HepG2 (cell line): ENCODE results near the gene MSMB. TPM values are rescaled to one million over a fixed set of nuclear protein-coding genes. Genes with fewer than 3 reads are reported as not detected.

ENCODE experiments used
- FOXK1 ChIP-seq: sonication (generic); formaldehyde crosslinking; IDR thresholded peaks from 2 replicates; pipeline ENCODE4 v1.4.0; 2020; ENCODE audit warnings: low read depth, missing genetic modification reagents, borderline replicate concordance
- GABPA ChIP-seq, 2 experiments: IDR thresholded peaks; 2 replicates each; pipeline ENCODE4 v1.6.1; 2011 to 2016; ENCODE audit warnings: low read depth in 2 of 2, low read length in 1 of 2, missing biosample characterization in 1 of 2, missing genetic modification characterization in 1 of 2
- HBP1 ChIP-seq: IDR thresholded peaks from 2 replicates; pipeline ENCODE4 v1.6.1; 2016; ENCODE audit warnings: low read depth, control low read depth
- RXRB ChIP-seq: IDR thresholded peaks from 2 replicates; pipeline ENCODE4 v1.6.1; 2016; ENCODE audit warnings: borderline replicate concordance, missing genetic modification reagents, missing compliant biosample characterization
- SKIL ChIP-seq: sonication (generic); formaldehyde crosslinking; IDR thresholded peaks from 2 replicates; pipeline ENCODE4 v1.8.0; 2022; ENCODE audit warnings: missing genetic modification reagents, mild to moderate bottlenecking, moderate library complexity, borderline replicate concordance
- SMAD9 ChIP-seq: sonication (generic); formaldehyde crosslinking; IDR thresholded peaks from 2 replicates; pipeline ENCODE4 v1.5.1; 2020; ENCODE audit warnings: mild to moderate bottlenecking, missing genetic modification reagents
- ZNF136 ChIP-seq: sonication (generic); formaldehyde crosslinking; IDR thresholded peaks from 2 replicates; pipeline ENCODE4 v1.8.1; 2022; ENCODE audit warnings: low read depth, mild to moderate bottlenecking, moderate library complexity, missing genetic modification reagents
- ZNF326 ChIP-seq: sonication (generic); formaldehyde crosslinking; IDR thresholded peaks from 2 replicates; pipeline ENCODE4 v1.4.0; 2020; ENCODE audit warnings: missing genetic modification reagents, borderline replicate concordance
- ZNF574 ChIP-seq: sonication (generic); formaldehyde crosslinking; IDR thresholded peaks from 2 replicates; pipeline ENCODE4 v1.4.0; 2020; ENCODE audit warnings: missing genetic modification reagents
- ZNF709 ChIP-seq: sonication (generic); formaldehyde crosslinking; IDR thresholded peaks from 2 replicates; pipeline ENCODE4 v1.5.0; 2020; ENCODE audit warnings: mild to moderate bottlenecking, missing genetic modification reagents
- polyA plus RNA-seq, 8 experiments: library from polyadenylated mRNA; depleted of rRNA in 3 of 8; stranded (reverse) in 7 of 8; unstranded in 1 of 8; fragments of >200 nt; fragmentation: Illumina TruSeq in 4 of 8; extraction: Trizol in 4 of 8; gene quantifications; 2 replicates each; pipeline versions ENCODE4 v1.2.1 to v1.2.3, GENCODE V29; 2011 to 2016; ENCODE audit warnings: low read depth in 4 of 8, missing spikeins in 1 of 8, mixed read lengths in 1 of 8; ENCODE audit not compliant: insufficient read depth in 1 of 8
- total RNA-seq, 5 experiments: library from RNA; depleted of rRNA; stranded (reverse); fragments of >200 nt; fragmentation: Illumina TruSeq; extraction: Trizol; gene quantifications; 2 replicates each; pipeline ENCODE4 v1.2.3, GENCODE V29; 2016; ENCODE audit warnings: low read depth in 1 of 5

MSMB gene
- total and polyA plus RNA-seq, 2 of the 13 experiments (the other 11 are each of a cell fraction or from before 2014, with no cell fraction given): 0.84 TPM; not detected in 1

GRCh38 chr10:46004963-46005362 lies 41.1 kb downstream of the MSMB start (continued):
- TF ChIP-seq ZNF574 (CRISPR knock-in tag): no peak
- TF ChIP-seq GABPA (IDR thresholded peaks at IDR 0.05; ENCODE audit: low read depth, low read length): no peak
- TF ChIP-seq GABPA (CRISPR knock-in tag; IDR thresholded peaks at IDR 0.05; ENCODE audit: low read depth): no peak
- TF ChIP-seq ZNF136 (CRISPR knock-in tag): no peak
- no peak for TF ChIP-seq ZNF709 (CRISPR knock-in tag)
- no peak for TF ChIP-seq RXRB (CRISPR knock-in tag)
- TF ChIP-seq HBP1: no peak
- no peak for TF ChIP-seq SMAD9 (CRISPR knock-in tag)
- TF ChIP-seq ZNF326 (CRISPR knock-in tag): no peak
- TF ChIP-seq FOXK1 (CRISPR knock-in tag): no peak
- TF ChIP-seq SKIL (CRISPR knock-in tag): no peak
